K562 (cell line): ENCODE data around the gene GOLGA5. TPM values are rescaled to one million over a fixed set of nuclear protein-coding genes. Genes with fewer than 3 reads are reported as not detected.

ENCODE experiments used
- AFF4 ChIP-seq: sonication (generic); formaldehyde crosslinking; IDR thresholded peaks from 2 replicates; pipeline ENCODE4 v1.8.0; 2023; ENCODE audit warnings: mild to moderate bottlenecking, missing genetic modification reagents
- ASH1L ChIP-seq: fragments of 450-650 bp; IDR thresholded peaks from 2 replicates; pipeline ENCODE4 v1.6.1; 2018; ENCODE audit warnings: borderline replicate concordance, mild to moderate bottlenecking, low read depth; ENCODE audit not compliant: partially characterized antibody
- BHLHE40 ChIP-seq: IDR thresholded peaks from 2 replicates; pipeline ENCODE4 v1.6.1; 2011; ENCODE audit warnings: low read length, improper control_type of control experiment
- FIP1L1 ChIP-seq: fragments of 200-400 bp; formaldehyde crosslinking; IDR thresholded peaks from 2 replicates; pipeline ENCODE4 v1.6.1; 2018; ENCODE audit warnings: mild to moderate bottlenecking, low read depth, low read length; ENCODE audit not compliant: poor library complexity, severe bottlenecking
- NCOA1 ChIP-seq: fragments of 450-650 bp; IDR thresholded peaks from 2 replicates; pipeline ENCODE4 v1.6.1; 2016; ENCODE audit warnings: low read depth
- NFE2L1 ChIP-seq: fragments of 450-650 bp; IDR thresholded peaks from 2 replicates; pipeline ENCODE4 v1.6.1; 2016; ENCODE audit warnings: missing genetic modification characterization, low read depth, mild to moderate bottlenecking, missing compliant biosample characterization, moderate library complexity, borderline replicate concordance
- RBM22 ChIP-seq: fragments of 200-400 bp; formaldehyde crosslinking; IDR thresholded peaks from 2 replicates; pipeline ENCODE4 v1.6.1; 2018; ENCODE audit warnings: low read length, low read depth; ENCODE audit not compliant: poor library complexity, severe bottlenecking
- REST ChIP-seq, 2 experiments: fragments of 450-650 bp; formaldehyde crosslinking in 1 of 2; IDR thresholded peaks; 2 replicates each; pipeline versions ENCODE4 v1.4.0 to v1.6.1; 2014 to 2020; ENCODE audit warnings: mild to moderate bottlenecking in 2 of 2, borderline replicate concordance in 1 of 2, low read depth in 1 of 2
- RFX7 ChIP-seq: fragments of 250-450 bp; sonication (Bioruptor Pico); IDR thresholded peaks from 2 replicates; pipeline ENCODE4 v1.5.1; 2021; ENCODE audit warnings: mild to moderate bottlenecking
- ZFX ChIP-seq: sonication (generic); formaldehyde crosslinking; IDR thresholded peaks from 2 replicates; pipeline ENCODE4 v1.8.0; 2022; ENCODE audit warnings: mild to moderate bottlenecking, missing genetic modification reagents, moderate library complexity
- polyA plus RNA-seq, 8 experiments: library from polyadenylated mRNA; depleted of rRNA in 4 of 8; stranded (reverse) in 5 of 8; unstranded in 3 of 8; fragments of >200 nt; fragmentation: Nextera tagmentation in 2 of 8; fragmentation: Illumina TruSeq in 1 of 8; extraction: Ambion mirVana in 2 of 8; extraction: Trizol in 1 of 8; gene quantifications; 2 replicates each; pipeline versions ENCODE4 v1.2.1 to v1.2.3, GENCODE V29; 2011 to 2014; ENCODE audit warnings: inconsistent platforms in 1 of 8, missing spikeins in 1 of 8
- total RNA-seq, 7 experiments: library from RNA; depleted of rRNA in 6 of 7; stranded (reverse); fragments of >200 nt in 6 of 7; fragmentation: Illumina TruSeq in 2 of 7; extraction: Trizol in 2 of 7; gene quantifications; 2 replicates each; pipeline versions ENCODE4 v1.2.1 to v1.2.3, GENCODE V29; 2011 to 2021; ENCODE audit warnings: low replicate concordance in 1 of 7

Gene GOLGA5
- total and polyA plus RNA-seq, 9 of the 15 experiments (the other 6 are each of a cell fraction or from before 2014, with no cell fraction given) = 5.7 to 19.6 (median 12.7) TPM

GRCh38 chr14:92884410-92884809, 90.3 kb downstream of the GOLGA5 start (continued):
- TF ChIP-seq REST (IDR thresholded peaks at IDR 0.05; ENCODE audit: borderline replicate concordance) (no peak), REST (CRISPR knock-in tag; IDR thresholded peaks at IDR 0.05; ENCODE audit: low read depth) (no peak), AFF4 (CRISPR knock-in tag) (no peak), NFE2L1 (tag) (no peak), RFX7 (no peak), BHLHE40 (no peak), ZFX (CRISPR knock-in tag) (no peak), NCOA1 (no peak), ASH1L (no peak), FIP1L1 (no peak), RBM22 (no peak)
